Fibroblast of the aortic adventitia (primary cell): ENCODE measurements around the gene SSH3. TPM values are rescaled to one million over a fixed set of nuclear protein-coding genes. Genes with fewer than 3 reads are reported as not detected.

Experiments used
- DNase-seq: peaks from one replicate; pipeline ENCODE4 v3.0.0-alpha.2; 2010; ENCODE audit warnings: low read depth
- H3K4me3 ChIP-seq: 2 replicates; pipeline ENCODE4 v1.5.1; 2011; ENCODE audit warnings: low read depth, mild to moderate bottlenecking, control low read depth, low read length, moderate library complexity
- total RNA-seq: library from RNA; depleted of rRNA; stranded (reverse); fragments of >200 nt; gene quantifications from 2 replicates; pipeline ENCODE4 v1.2.3, GENCODE V29; 2012; ENCODE audit warnings: low replicate concordance
- TF ChIP-seq, protein P1 (sequence below): IDR thresholded peaks from 2 replicates; pipeline ENCODE4 v1.5.1; 2011; ENCODE audit warnings: mild to moderate bottlenecking, low read length, control low read depth, inconsistent platforms; ENCODE audit not compliant: insufficient read depth

SSH3 gene
- total RNA-seq, 1 donor = 11.7 TPM

GRCh38 chr11:67280788-67281551 lies 22.4 kb upstream of the SSH3 start:
- no peak for DNase-seq
- H3K4me3 ChIP-seq = no peak overlapping the region
- TF ChIP-seq, protein P1, sequence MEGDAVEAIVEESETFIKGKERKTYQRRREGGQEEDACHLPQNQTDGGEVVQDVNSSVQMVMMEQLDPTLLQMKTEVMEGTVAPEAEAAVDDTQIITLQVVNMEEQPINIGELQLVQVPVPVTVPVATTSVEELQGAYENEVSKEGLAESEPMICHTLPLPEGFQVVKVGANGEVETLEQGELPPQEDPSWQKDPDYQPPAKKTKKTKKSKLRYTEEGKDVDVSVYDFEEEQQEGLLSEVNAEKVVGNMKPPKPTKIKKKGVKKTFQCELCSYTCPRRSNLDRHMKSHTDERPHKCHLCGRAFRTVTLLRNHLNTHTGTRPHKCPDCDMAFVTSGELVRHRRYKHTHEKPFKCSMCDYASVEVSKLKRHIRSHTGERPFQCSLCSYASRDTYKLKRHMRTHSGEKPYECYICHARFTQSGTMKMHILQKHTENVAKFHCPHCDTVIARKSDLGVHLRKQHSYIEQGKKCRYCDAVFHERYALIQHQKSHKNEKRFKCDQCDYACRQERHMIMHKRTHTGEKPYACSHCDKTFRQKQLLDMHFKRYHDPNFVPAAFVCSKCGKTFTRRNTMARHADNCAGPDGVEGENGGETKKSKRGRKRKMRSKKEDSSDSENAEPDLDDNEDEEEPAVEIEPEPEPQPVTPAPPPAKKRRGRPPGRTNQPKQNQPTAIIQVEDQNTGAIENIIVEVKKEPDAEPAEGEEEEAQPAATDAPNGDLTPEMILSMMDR = no peak

GRCh38 chr11:67281552-67282150 lies 21.7 kb upstream of the SSH3 start:
- no peak overlapping the region for H3K4me3 ChIP-seq
- no peak for DNase-seq
- TF ChIP-seq, protein P1 = no peak

GRCh38 chr11:67282155-67282875 lies 21.0 kb upstream of the SSH3 start:
- no peak for DNase-seq
- no peak overlapping the region for H3K4me3 ChIP-seq
- TF ChIP-seq, protein P1 = no peak

DNA sequence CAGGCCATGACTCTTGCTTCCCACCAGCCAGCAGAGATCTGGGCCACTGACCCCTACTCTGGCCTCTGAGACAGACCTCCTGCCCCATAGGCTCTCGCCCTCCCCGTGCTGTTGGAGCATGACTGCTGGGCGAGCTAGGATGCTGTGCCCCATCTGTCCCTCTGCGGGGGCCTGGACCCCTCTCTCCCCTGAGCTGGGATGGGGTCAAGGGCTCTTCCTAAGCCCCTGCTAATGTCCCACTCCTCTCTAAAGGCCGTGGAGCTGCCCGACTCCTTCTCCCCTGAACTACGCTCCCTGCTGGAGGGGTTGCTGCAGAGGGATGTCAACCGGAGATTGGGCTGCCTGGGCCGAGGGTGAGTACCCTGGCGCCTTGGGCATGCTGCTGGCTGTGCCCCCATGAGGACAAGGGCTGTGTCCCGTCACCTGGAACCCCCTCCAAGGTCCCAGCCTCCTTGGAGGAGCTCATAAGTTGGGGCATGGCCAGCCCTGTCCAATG lies 20.4 kb upstream of the SSH3 start:
- TF ChIP-seq, protein P1 = no peak
- no peak for DNase-seq
- H3K4me3 ChIP-seq = no peak overlapping the region

- H3K4me3 ChIP-seq = no peak overlapping the region
- TF ChIP-seq, protein P1 = no peak
- DNase-seq = no peak
Measured at GRCh38 chr11:67283481-67283963, 19.8 kb upstream of the SSH3 start.

DNA sequence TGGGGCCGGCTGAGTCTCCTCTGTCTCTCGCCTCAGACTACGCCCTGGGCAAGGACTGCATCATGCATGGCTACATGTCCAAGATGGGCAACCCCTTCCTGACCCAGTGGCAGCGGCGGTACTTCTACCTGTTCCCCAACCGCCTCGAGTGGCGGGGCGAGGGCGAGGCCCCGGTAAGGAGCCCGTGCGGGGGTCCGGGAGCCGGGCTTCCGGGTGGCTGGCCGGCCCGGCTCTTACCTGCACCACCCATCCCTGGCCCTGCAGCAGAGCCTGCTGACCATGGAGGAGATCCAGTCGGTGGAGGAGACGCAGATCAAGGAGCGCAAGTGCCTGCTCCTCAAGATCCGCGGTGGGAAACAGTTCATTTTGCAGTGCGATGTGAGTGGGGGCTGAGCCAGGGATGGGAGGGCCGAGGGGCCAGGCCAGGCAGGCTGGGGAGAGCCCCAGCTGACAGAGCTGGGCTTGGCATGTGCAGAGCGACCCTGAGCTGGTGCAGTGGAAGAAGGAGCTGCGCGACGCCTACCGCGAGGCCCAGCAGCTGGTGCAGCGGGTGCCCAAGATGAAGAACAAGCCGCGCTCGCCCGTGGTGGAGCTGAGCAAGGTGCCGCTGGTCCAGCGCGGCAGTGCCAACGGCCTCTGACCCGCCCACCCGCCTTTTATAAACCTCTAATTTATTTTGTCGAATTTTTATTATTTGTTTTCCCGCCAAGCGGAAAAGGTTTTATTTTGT lies 18.4 kb upstream of the SSH3 start:
- TF ChIP-seq, protein P1 = no peak
- H3K4me3 ChIP-seq = no peak overlapping the region
- DNase-seq = no peak
